GM19099 (cell line): Measurements from ENCODE around the gene HMGA1.

Experiments
- POLR2A ChIP-seq: IDR thresholded peaks from 3 replicates; pipeline ENCODE4 v1.6.1; 2011; ENCODE audit warnings: low read depth; ENCODE audit not compliant: insufficient read length; ENCODE audit errors: extremely low read depth

The HMGA1 gene

GRCh38 chr6:34272013-34272926 lies 35.6 kb downstream of the HMGA1 start:
- TF ChIP-seq POLR2A = no peak

- no peak for TF ChIP-seq POLR2A
Observed at GRCh38 chr6:34273242-34273805, 36.7 kb downstream of the HMGA1 start.

GRCh38 chr6:34274129-34274528 lies 37.5 kb downstream of the HMGA1 start:
- no peak for TF ChIP-seq POLR2A

- no peak for TF ChIP-seq POLR2A
Observed at GRCh38 chr6:34275128-34275804, 38.6 kb downstream of the HMGA1 start.

- TF ChIP-seq POLR2A = no peak
Observed at GRCh38 chr6:34276191-34276590, 39.5 kb downstream of the HMGA1 start.

GRCh38 chr6:34276881-34277762 lies 40.4 kb downstream of the HMGA1 start:
- no peak for TF ChIP-seq POLR2A

- no peak for TF ChIP-seq POLR2A
Observed at GRCh38 chr6:34277763-34278112, 41.1 kb downstream of the HMGA1 start.

GRCh38 chr6:34278833-34279232 lies 42.2 kb downstream of the HMGA1 start:
- TF ChIP-seq POLR2A = no peak

- no peak for TF ChIP-seq POLR2A
Observed at GRCh38 chr6:34280216-34280615, 43.5 kb downstream of the HMGA1 start.

GRCh38 chr6:34281702-34282334 lies 45.1 kb downstream of the HMGA1 start:
- TF ChIP-seq POLR2A = no peak

- no peak for TF ChIP-seq POLR2A
Observed at GRCh38 chr6:34284563-34285447, 48.1 kb downstream of the HMGA1 start.

- no peak for TF ChIP-seq POLR2A
Observed at GRCh38 chr6:34285448-34286164, 48.9 kb downstream of the HMGA1 start.

GRCh38 chr6:34288581-34288980 lies 51.9 kb downstream of the HMGA1 start:
- no peak for TF ChIP-seq POLR2A
